ENCODE results near the gene CD300LF. TPM values are rescaled to one million over a fixed set of nuclear protein-coding genes. Genes with fewer than 3 reads are reported as not detected.

The CD300LF gene
- total and polyA plus RNA-seq, 2 donors (not counting 1 experiment from before 2014, with no cell fraction given), result 0.52 to 1.1 TPM

GRCh38 chr17:74732042-74732867 lies 19.5 kb upstream of the CD300LF start:
- intact Hi-C loops (cut with micrococcal nuclease), result no loop called here
- Histone ChIP-seq H3K4me2 (replicated peaks; ENCODE audit: low read depth, low read length, poor library complexity, severe bottlenecking) (no peak overlapping the region), H2AFZ (ENCODE audit: insufficient read depth, low read depth, low read length, poor library complexity, severe bottlenecking) (no peak overlapping the region), H3K4me1 (ENCODE audit: control insufficient read depth in 2 of 2, insufficient read depth in 2 of 2, low read length in 2 of 2) (peaks cover 18 to 37% of the 10 kb centered on the region in 2 donors), H3K27me3 (replicated peaks in 1 of 4; ENCODE audit: control extremely low read depth in 1 of 4, control insufficient read depth in 3 of 4, insufficient read depth in 4 of 4, low read length in 3 of 4) (peaks cover 0 to 10% (median 0%) of the 10 kb centered on the region in 4 experiments), H3K9me3 (ENCODE audit: control extremely low read depth in 1 of 3, control insufficient read depth in 2 of 3, insufficient read depth in 1 of 3, low read length in 2 of 3) (no peaks in the 10 kb centered on the region), H3K36me3 (replicated peaks in 1 of 2; ENCODE audit: control extremely low read depth in 1 of 2, control insufficient read depth in 1 of 2, extremely low read depth in 1 of 2, insufficient read depth in 2 of 2, low read length in 1 of 2) (no peaks in the 10 kb centered on the region), H3K79me2 (ENCODE audit: control insufficient read depth, insufficient read depth, low read length) (no peaks in the 10 kb centered on the region), H4K20me1 (ENCODE audit: control insufficient read depth, insufficient read depth, low read length, poor library complexity, severe bottlenecking) (no peaks in the 10 kb centered on the region), H3K27ac (ENCODE audit: low read length in 2 of 2) (no peak overlapping the region), H3K9ac (ENCODE audit: low read length) (no peak overlapping the region), H3K4me3 (ENCODE audit: control extremely low read depth in 1 of 5, extremely low read depth in 1 of 5, insufficient read depth in 1 of 5, low read depth in 2 of 5, low read length in 4 of 5) (no peak overlapping the region)
- POLR2A ChIA-PET, result no interaction called here
- no peak overlapping the region for H3K4me3 Mint-ChIP-seq
- ATAC-seq (ENCODE audit: low read depth) (no peak), DNase-seq (no peak)
- H3K4me1 Mint-ChIP-seq, result peaks cover 23% of the 10 kb centered on the region
- no peaks in the 10 kb centered on the region for H3K27me3 Mint-ChIP-seq
- 76% methylated on average over 12 of the region's 12 CpGs for WGBS (ENCODE audit: insufficient coverage)
- TF ChIP-seq CTCF (IDR thresholded peaks at IDR 0.05) (no peak), EZH2 (IDR thresholded peaks at IDR 0.05; ENCODE audit: borderline replicate concordance, insufficient read depth, low read depth, low read length, poor library complexity, severe bottlenecking) (no peak)
- H3K9me3 Mint-ChIP-seq (ENCODE audit: insufficient read depth), result no peaks in the 10 kb centered on the region
- H3K27ac Mint-ChIP-seq, result no peak overlapping the region
- CTCF ChIA-PET, result interaction anchor here (0.8 kb wide), 1 partner anchor 75 kb away, joined by 3 read pairs; no protein-coding TSS in a partner anchor

- no peak overlapping the region for H2AFZ ChIP-seq (ENCODE audit: insufficient read depth, low read depth, low read length, poor library complexity, severe bottlenecking)
- no peak overlapping the region for H3K27ac ChIP-seq (ENCODE audit: low read length in 2 of 2)
- TF ChIP-seq CTCF (IDR thresholded peaks at IDR 0.05), result no peak
- TF ChIP-seq EZH2 (IDR thresholded peaks at IDR 0.05; ENCODE audit: borderline replicate concordance, insufficient read depth, low read depth, low read length, poor library complexity, severe bottlenecking), result no peak
- no peaks in the 10 kb centered on the region for H4K20me1 ChIP-seq (ENCODE audit: control insufficient read depth, insufficient read depth, low read length, poor library complexity, severe bottlenecking)
- peak overlapping the region; percentile 44 for H3K4me2 ChIP-seq (replicated peaks; ENCODE audit: low read depth, low read length, poor library complexity, severe bottlenecking)
- no peaks in the 10 kb centered on the region for H3K9me3 ChIP-seq (ENCODE audit: control extremely low read depth in 1 of 3, control insufficient read depth in 2 of 3, insufficient read depth in 1 of 3, low read length in 2 of 3)
- H3K79me2 ChIP-seq (ENCODE audit: control insufficient read depth, insufficient read depth, low read length), result no peaks in the 10 kb centered on the region
- no peaks in the 10 kb centered on the region for H3K9me3 Mint-ChIP-seq (ENCODE audit: insufficient read depth)
- ATAC-seq (ENCODE audit: low read depth), result no peak
- H3K4me3 Mint-ChIP-seq, result no peak overlapping the region
- H3K4me3 ChIP-seq (ENCODE audit: control extremely low read depth in 1 of 5, extremely low read depth in 1 of 5, insufficient read depth in 1 of 5, low read depth in 2 of 5, low read length in 4 of 5), result no peak overlapping the region
- H3K36me3 ChIP-seq (replicated peaks in 1 of 2; ENCODE audit: control extremely low read depth in 1 of 2, control insufficient read depth in 1 of 2, extremely low read depth in 1 of 2, insufficient read depth in 2 of 2, low read length in 1 of 2), result no peaks in the 10 kb centered on the region
- no peak for DNase-seq
- POLR2A ChIA-PET, result no interaction called here
- H3K4me1 Mint-ChIP-seq, result peaks cover 19% of the 10 kb centered on the region
- H3K27me3 ChIP-seq (replicated peaks in 1 of 4; ENCODE audit: control extremely low read depth in 1 of 4, control insufficient read depth in 3 of 4, insufficient read depth in 4 of 4, low read length in 3 of 4), result peaks cover 0 to 10% (median 0%) of the 10 kb centered on the region in 4 experiments
- no peaks in the 10 kb centered on the region for H3K27me3 Mint-ChIP-seq
- no peak overlapping the region for H3K9ac ChIP-seq (ENCODE audit: low read length)
- CTCF ChIA-PET, result no interaction called here
- H3K27ac Mint-ChIP-seq, result no peak overlapping the region
- intact Hi-C loops (cut with micrococcal nuclease), result no loop called here
- whole genome bisulfite sequencing (ENCODE audit: insufficient coverage), result 90% methylated on average over 3 of the region's 4 CpGs
- peaks cover 16 to 38% of the 10 kb centered on the region in 2 donors for H3K4me1 ChIP-seq (ENCODE audit: control insufficient read depth in 2 of 2, insufficient read depth in 2 of 2, low read length in 2 of 2)
These were observed 18.6 kb upstream of the CD300LF start for GRCh38 chr17:74731347-74731605.

Measured in B cell (primary cell).